HG03439 (cell line): ENCODE results near the gene PNLDC1.
"Not testable (repeated sequence)": the region's sequence is repeated elsewhere in the genome, so short reads cannot be mapped to it uniquely, and the experiment has no call there.

ENCODE experiments used
- ATAC-seq: cut with Tn5 transposase; IDR thresholded peaks from one replicate; pipeline ENCODE4 v1.9.1; 2021; ENCODE audit warnings: mild to moderate bottlenecking, moderate library complexity; ENCODE audit not compliant: unreplicated experiment

Gene PNLDC1

DNA sequence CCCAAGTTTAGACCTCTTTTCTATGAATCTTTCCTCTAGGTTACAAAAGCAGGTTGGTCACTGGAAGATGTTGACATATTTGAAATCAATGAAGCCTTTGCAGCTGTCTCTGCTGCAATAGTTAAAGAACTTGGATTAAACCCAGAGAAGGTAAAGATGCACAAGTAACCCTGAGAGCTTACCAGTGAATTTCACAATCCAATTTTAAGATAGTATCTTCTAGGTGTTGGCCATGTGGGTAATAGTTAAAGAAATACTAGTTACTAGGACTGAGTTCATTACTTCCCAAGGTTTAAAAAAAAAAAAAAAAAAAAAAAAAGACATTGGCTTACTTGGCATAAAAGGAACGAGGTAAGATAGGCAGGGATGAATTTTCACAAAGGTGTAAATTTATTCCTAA, 21.9 kb upstream of the PNLDC1 start:
- ATAC-seq = no peak

DNA sequence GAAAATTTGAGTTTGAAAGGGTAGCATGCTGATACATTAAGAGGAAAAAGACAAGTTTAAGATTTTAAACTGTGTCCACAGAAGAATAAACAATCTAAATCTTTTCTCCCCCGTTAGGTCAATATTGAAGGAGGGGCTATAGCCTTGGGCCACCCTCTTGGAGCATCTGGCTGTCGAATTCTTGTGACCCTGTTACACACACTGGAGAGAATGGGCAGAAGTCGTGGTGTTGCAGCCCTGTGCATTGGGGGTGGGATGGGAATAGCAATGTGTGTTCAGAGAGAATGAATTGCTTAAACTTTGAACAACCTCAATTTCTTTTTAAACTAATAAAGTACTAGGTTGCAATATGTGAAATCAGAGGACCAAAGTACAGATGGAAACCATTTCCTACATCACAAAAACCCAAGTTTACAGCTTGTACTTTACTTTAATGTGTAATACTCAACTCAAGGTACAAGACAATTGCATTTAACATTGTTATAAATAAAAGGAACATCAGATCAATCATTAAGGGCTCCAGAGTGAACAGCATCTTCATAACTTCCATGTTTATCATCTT, 21.5 kb upstream of the PNLDC1 start:
- no peak for ATAC-seq

DNA sequence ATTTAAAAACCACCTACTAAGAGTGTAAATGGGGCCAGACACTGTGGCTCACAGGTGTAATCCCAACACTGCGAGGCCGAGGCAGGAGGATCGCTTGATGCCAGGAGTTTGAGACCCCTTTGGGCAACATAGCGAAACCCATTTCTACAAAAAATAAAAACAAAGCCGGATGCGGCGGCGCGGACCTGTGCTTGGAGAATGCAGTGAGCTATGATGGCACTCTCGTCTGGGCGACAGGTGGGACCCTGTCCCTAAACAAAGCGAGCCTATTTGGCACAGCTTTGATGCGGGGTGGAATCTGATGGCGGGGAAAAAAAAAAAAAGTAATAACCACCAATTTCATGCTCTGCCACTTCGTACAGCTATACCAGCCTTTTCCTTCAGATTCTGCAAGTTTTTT, 11.8 kb upstream of the PNLDC1 start:
- no peak for ATAC-seq

DNA sequence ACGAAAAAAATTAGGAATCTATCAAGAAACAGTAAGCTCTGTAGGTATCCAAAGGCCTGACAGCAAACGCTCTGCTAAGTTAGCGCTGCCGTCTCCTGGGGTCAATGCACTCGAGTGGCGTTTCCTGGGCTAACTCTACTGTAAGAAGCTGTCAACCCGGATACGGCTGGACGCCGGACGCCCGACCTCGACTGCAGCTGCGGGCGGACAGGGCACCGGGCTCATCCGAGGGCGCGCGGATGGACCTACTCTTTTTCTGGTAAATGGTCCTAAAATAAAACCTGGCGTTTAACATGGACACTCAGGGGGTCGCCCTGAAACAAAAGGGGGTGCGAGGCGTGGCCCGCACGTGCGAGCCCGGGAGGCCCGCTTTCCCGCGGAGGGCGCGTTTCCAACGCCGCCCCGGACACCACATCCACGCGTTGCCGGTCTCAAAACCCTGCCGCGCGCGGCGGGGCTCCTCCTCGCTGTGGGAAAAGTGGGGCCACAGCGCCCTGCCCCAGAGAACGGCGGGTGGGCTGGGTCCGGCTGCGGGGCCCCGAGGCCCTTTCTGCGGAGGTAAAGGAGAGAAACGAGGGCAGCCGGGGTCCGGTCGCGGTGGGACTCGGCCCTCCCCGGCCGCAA, 11.2 kb upstream of the PNLDC1 start:
- no peak for ATAC-seq

DNA sequence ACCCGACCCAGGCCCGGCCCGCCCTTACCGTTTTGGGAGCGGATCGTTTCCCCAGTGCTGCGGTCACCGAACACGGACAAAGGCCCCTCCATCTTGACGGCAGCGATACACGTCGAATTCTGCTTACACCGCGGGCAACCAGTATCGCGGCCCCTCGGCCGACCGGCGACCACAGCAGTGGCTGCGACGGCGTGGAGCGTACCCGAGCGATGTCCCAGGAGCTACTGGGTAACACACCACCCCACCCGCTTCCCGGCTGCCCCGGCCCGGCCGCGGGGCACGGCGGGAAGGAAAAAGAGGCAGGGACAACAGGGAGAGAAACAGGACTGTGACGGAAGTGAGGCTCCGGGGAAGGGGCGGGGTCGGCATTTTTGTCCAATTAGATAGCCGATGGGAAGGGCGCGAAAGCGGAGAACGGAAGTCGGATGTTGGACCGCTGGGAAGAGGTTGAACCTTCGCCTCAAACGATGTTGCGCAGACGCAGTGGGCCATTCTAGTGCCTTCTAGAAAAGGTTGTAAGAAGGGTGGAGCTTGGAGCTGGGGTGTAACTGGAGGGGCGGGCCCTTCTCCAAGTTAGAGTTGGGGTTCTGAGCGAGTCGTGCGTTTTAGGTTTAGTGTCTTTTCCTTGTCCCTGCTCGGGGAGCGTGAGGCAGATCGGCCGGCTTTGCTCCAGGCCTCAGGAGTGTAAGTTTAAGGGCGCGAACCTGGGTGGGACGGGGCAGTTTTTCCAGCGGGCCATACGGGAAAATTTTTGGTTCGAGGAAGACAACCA, 10.5 kb upstream of the PNLDC1 start, which contains the start of gene TCP1:
TSS of gene TCP1 (minus strand) at position 226 of the 772 bp plus-strand sequence. CDS start at position 92, 134 bp downstream.
- ATAC-seq = peak; percentile 76

DNA sequence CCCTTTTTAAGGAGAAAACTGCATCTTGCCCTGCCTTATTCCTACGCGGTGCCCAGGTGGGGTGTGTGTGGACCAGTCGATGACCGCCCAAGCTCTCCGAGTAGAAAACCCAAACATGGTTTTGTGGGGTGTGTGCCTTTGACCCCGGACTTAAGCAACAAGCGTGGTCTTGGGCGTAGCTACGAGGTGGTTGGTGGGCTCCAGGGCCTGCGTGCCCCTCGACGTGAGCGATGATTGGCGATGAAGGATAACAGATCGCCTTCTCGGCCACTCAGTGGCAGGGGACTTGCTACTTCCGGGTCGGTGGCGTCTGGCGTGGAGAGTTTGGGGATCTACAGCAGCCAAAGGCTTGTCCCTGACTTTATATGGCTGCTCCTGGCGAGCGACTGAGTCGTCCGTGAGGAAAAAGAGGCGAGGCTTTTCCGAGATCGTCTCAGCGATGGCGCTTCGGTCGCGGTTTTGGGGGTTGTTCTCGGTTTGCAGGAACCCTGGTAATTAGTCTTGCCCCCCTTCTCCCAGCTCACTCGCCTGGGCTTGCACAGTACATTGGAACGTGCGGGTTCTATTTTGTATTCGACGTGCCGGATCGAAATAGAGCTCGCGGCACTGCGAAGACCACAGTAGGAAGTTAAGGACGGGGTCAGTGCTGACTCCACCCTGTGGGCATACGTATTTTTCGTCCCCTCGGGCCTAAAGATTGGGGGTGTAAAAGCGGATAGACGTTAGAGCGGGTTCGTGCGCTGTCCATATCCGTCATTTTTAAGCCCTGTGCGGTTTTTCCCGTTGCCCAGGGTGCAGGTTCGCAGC, 9.7 kb upstream of the PNLDC1 start, which contains the start of gene MRPL18:
TSS of gene MRPL18 (plus strand) at position 319 of the 807 bp plus-strand sequence. CDS start at position 440, 121 bp downstream.
- peak; percentile 81 for ATAC-seq

DNA sequence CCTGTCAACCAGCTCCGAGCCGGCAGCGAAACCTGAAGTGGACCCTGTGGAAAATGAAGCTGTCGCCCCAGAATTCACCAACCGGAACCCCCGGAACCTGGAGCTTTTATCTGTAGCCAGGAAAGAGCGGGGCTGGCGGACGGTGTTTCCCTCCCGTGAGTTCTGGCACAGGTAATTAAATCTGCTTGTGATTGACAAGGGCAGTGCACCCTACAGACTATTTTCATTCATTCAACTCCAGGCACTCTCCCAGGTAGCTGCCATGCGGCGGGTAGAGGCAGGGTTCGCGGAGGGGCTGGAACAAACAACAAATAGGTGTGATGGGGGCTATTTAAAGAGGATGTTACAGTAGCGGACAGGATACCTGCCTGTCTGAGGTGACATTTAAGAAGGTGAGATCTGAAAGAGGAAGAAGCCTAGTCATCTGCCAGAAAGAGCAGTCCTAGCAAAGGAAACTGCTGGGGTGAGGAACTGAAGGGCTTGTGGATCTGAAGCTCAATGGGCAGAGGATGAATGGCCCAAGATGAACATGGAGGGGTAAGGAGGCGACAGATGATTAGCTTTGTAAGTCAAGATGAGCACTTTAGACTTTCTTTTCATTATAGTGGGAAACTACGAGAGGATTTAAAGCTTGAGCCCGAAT, 9.0 kb upstream of the PNLDC1 start:
- no peak for ATAC-seq

DNA sequence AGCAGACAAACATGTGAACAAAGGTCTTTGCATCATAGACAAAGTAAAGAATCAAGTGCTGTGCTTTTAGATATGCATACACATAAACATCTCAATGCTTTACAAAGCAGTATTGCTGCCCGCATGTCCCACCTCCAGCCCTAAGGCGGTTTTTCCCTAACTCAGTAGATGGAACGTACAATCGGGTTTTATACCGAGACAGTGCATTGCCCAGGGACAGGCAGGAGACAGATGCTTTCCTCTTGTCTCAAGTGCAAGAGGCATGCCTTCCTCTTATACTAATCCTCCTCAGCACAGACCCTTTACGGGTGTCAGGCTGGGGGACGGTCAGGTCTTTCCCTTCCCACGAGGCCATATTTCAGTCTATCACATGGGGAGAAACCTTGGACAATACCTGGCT, 5.1 kb upstream of the PNLDC1 start:
- ATAC-seq = not testable (repeated sequence)

DNA sequence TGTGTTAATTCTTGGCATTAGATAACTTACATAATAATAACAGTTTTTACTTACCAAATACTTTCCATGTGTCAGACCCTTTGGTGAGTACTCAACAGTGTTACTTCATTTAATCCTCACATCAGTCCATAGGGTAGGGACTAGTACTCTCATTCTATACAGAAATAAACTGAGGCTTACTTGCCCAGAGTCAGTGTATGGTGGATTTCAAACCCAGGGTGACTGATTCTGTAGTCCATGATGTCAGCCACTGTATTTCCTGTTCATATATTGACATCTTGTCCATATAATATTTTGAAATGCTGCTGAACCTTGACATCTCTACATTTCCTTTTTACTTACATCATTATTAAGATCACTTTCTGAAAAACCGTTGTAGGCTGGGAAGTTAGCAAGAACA, 2.5 kb upstream of the PNLDC1 start:
- no peak for ATAC-seq

DNA sequence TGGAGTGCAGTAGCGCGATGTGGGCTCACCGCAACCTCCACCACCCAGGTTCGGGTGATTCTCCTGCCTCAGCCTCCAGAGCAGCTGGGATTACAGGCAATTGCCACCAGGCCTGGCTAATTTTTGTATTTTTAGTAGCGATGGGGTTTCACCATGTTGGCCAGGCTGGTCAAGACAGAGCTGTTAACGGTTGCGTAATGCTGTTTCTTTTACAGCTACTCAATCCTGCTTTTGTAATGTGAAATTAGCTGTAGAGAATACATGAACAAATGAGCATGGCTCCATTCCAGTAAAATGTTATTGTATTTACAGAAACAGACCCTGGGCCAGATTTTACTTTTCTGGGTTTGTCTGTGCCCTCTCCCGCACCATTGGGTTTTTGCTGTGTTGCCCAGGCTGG, 1.9 kb downstream of the PNLDC1 start:
- no peak for ATAC-seq

DNA sequence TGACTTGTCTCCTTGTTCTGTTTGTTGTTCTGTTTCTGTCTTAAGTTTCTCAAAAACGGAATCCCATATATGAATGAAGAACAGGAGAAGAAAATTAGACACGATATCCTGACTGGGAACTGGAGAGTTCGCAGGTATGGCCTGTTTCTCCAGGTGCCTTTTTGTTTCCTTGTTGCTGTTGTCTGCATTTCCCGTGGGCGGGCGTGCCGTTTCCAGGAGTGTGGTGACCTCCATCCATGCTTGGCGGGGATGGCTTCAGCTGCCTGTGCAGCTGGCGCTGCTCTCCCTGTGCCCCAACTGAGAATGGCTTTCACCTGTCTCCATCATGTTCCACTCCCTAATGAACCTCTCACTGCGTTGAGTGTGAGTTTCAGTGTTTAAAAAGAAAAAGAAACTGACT, 4.4 kb downstream of the PNLDC1 start:
- no peak for ATAC-seq

DNA sequence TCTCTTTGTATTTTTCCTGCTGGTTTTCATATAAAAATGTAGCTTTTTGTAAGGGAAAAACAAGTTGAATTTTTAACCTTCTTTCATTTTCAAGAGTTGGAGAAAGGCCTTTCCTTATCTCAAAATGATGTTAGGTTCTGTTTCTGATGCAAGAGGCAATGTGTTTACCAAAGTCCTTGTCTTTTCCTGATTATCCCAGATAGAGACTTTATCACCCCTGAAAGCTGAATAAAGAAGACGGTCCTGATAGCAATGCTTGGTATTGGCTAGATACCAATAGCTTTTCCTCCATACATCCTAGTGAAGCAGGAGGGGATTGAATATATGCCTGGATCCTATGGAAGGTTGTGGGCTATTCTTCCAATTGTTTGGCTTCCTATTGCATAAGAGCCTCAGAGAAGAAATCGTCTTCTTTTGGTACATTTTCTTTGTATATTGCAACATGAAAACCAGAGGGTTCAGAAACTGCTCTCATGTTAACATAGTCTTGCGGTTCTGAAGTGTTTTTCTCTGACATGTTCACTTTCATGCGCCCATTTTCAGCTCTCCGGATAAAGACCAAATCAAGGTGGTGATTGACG, 5.5 kb downstream of the PNLDC1 start:
- no peak for ATAC-seq

DNA sequence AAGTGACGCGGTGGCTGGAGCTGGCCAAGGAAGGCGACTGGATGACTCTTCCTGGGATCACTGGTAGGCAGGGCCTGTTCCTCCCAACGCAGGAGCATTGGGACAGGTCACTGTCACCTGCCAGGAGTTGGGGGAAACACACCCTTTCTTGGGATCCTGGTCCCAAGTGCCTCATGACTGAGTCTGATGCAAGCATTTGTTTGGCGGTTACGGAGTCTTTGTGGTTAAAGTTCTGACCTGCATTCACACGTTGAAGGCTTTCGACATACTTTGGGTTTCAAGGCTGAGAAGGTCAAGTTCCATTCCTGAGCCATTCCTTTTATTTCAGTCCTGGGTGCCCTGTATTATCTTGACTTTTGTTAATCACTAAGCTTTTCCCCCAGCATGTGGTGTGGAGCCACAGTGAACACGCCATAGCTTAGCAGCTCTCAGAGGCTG, 6.0 kb downstream of the PNLDC1 start:
- no peak for ATAC-seq

DNA sequence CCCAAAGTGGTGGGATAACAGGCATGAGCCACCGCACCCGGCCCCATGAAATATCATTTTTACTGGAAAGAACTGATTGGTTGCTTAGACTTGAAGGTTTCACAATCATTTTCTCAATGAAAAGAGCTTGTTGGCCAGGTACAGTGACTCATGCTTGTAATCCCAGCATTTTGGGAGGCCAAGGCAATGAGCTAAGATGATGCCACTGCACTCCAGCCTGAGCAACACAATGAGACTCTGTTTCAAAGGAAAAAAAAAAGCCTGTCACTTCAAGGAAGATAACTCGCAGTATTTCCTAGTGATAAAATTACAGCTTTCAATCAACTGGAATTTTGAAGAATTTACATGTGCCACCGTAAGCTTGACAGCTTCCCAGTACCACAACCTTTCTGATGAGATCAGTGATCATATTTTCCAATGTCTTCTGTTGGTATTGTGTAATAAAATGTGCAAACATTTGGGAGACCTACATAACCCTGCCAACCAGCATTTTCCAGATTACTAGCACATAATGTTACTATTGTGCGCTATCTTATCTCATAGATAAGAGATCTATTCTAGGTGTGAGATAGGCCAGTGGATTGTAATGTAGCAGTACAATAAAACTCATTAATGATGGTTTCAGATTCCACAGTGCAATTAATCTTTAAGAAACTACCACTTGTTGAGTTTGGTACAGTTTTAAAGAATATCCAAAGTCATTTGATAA, 7.2 kb downstream of the PNLDC1 start:
- no peak for ATAC-seq

DNA sequence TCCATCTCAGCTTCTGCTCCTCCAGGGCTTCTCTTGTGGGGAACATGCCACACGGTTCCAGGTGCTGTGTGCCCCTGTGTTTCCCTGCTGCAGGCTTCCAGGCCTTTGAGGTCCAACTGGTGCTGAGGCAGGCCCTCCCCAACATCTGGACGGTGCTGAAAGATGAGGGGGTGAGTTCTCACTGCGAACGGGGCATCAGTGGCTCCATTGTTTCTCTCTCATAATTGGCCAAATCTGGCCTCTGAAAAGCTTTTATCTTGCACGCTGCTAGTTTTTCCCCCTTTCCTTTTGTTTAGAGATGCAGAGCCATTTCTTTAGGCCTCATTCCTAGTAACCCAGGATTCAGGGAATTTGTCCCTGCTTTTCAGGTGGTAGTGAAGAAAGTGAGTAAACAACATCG, 8.6 kb downstream of the PNLDC1 start:
- ATAC-seq = no peak

DNA sequence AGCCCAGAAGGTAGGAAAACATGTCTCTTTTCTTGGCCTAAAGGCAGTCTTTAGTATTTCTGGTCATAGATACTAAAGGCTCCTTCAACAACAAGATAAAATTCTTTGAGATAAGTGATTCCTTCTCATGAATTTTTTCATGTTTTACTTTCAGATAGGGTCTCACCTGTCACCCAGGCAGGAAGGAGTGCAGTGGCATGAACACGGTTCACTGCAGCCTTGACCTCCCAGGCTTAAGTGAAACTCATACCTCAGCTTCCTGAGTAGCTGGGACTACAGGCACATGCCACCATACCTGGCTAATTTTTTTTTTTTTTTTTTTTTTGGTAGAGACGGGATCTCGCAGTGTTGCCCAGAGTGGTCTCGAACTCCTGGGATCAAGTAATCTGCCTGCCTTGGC, 9.1 kb downstream of the PNLDC1 start:
- no peak for ATAC-seq

DNA sequence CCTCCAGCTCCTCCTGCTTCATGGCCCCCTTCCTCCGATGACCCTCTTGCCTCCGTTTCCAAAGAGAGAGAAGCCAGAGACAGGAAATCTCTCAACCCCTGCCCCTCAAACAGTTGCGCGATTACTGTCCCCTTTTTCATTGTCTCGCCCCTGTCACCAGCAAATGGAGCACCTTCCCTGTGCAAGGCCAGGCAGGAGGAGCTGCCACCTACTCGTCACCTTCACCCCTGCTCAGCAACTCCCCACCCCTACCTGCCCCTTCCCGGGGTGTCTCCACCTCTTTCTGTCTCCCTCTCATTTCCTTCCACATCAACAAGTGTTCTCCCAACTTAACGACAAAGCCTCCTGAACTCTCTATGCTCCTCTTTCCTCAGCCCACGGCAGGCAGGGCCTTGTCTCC, 13.7 kb downstream of the PNLDC1 start:
- ATAC-seq = no peak

DNA sequence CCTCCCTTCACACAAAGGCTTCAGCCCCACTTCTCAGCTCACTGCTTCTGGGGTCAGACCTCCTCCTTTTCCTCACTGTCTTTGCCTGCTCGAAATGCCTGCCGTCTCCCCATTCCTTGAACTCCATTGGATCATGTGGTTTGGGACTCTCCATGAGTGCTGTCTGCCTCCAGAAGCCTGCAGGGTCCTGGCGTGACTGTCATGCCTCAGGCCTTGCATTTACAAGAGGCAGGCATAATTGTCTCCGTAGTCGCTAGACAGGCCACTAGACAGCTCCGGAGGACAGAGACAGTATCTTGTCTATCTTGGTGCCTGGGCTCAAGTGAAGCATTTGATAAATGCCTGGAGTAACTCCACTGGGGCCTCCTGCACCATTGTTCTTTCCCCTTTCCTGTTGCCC, 15.3 kb downstream of the PNLDC1 start:
- ATAC-seq = no peak

DNA sequence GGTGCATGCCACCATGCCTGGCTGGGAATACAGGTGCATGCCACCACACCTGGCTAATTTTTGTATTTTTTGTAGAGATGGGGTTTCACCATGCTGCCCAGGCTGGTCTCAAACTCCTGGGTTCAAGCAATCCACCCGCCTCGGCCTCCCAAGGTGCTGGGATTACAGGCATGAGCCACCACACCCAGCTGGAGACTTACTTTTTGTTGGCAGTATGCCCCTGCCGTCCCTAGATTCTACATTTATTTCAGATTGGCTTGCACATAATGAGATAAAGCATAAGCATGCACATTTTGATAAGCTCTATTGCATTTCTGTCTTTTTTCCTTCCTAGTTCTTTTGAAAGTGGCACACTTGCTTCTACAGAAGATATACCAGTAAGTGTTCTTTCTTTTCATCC, 16.7 kb downstream of the PNLDC1 start:
- ATAC-seq = not testable (repeated sequence)
